HEK293T (cell line): ENCODE data around the gene CHRND.

ENCODE experiments used
- ARNT ChIP-seq: fragments of 450-650 bp; IDR thresholded peaks from 2 replicates; pipeline ENCODE4 v1.6.1; 2017; ENCODE audit warnings: mild to moderate bottlenecking
- BHLHE40 ChIP-seq: fragments of 450-650 bp; IDR thresholded peaks from 2 replicates; pipeline ENCODE4 v1.6.1; 2016; ENCODE audit warnings: mild to moderate bottlenecking, moderate library complexity, borderline replicate concordance
- CTBP1 ChIP-seq: fragments of 450-650 bp; IDR thresholded peaks from 2 replicates; pipeline ENCODE4 v1.6.1; 2016; ENCODE audit warnings: borderline replicate concordance
- ELF4 ChIP-seq: fragments of 450-650 bp; IDR thresholded peaks from 2 replicates; pipeline ENCODE4 v1.6.1; 2017; ENCODE audit warnings: antibody characterized with exemption
- FOXK2 ChIP-seq: fragments of 450-650 bp; IDR thresholded peaks from 2 replicates; pipeline ENCODE4 v1.6.1; 2016; ENCODE audit warnings: mild to moderate bottlenecking
- FOXM1 ChIP-seq: fragments of 450-650 bp; IDR thresholded peaks from 2 replicates; pipeline ENCODE4 v1.6.1; 2017; ENCODE audit warnings: mild to moderate bottlenecking, borderline replicate concordance
- L3MBTL2 ChIP-seq: fragments of 450-650 bp; conservative IDR thresholded peaks from 2 replicates; pipeline ENCODE4 v1.6.1; 2016; ENCODE audit warnings: mild to moderate bottlenecking
- PKNOX1 ChIP-seq: fragments of 450-650 bp; IDR thresholded peaks from 2 replicates; pipeline ENCODE4 v1.6.1; 2016
- SP1 ChIP-seq: fragments of 450-650 bp; IDR thresholded peaks from 2 replicates; pipeline ENCODE4 v1.6.1; 2017
- ZNF384 ChIP-seq: fragments of 450-650 bp; IDR thresholded peaks from 2 replicates; pipeline ENCODE4 v1.6.1; 2016

GRCh38 chr2:232543491-232543890, 17.5 kb downstream of the CHRND start:
- TF ChIP-seq FOXK2 (no peak), BHLHE40 (no peak), SP1 (no peak), FOXM1 (no peak), ELF4 (no peak), CTBP1 (no peak), ARNT (no peak), ZNF384 (no peak), L3MBTL2 (no peak), PKNOX1 (no peak)
